Pancreas (tissue), 10 donors: ENCODE measurements around the gene H2AZ1. TPM values are rescaled to one million over a fixed set of nuclear protein-coding genes. Genes with fewer than 3 reads are reported as not detected.

ENCODE experiments used
- ATAC-seq, 4 donors: fragments of 200-7000 bp; cut with Tn5 transposase; one replicate each; pipeline versions ENCODE4 v1.8.0 to v1.9.1; 2020; ENCODE audit warnings: mild to moderate bottlenecking in 4 of 4, moderate library complexity in 4 of 4
- DNase-seq, 6 donors: peaks; one replicate each; pipeline ENCODE4 v3.0.0-alpha.2; 2020
- FAIRE-seq: peaks from 2 replicates; lab custom pipeline; 2012; peaks lifted over from hg19 to GRCh38; lab: Jason Lieb, UNC
- H3K27ac ChIP-seq, 4 donors: fragments of 200-600 bp; sonication (generic); 1 replicate in 3 of 4; 2 replicates in 1 of 4; pipeline versions ENCODE4 v1.5.0 to v1.8.0; 2020
- H3K27me3 ChIP-seq, 4 donors: fragments of 200-600 bp; one replicate each; pipeline ENCODE4 v1.8.0; 2021
- H3K36me3 ChIP-seq, 3 donors: fragments of 200-600 bp; sonication (generic) in 1 of 3; one replicate each; pipeline versions ENCODE4 v1.5.0 to v1.8.0; 2020 to 2021
- H3K4me1 ChIP-seq, 3 donors: fragments of 200-600 bp; one replicate each; pipeline ENCODE4 v1.8.0; 2021
- H3K4me3 ChIP-seq, 4 donors: fragments of 200-600 bp; sonication (generic) in 2 of 4; one replicate each; pipeline versions ENCODE4 v1.5.0 to v1.8.0; 2020 to 2021
- H3K9me3 ChIP-seq, 4 donors: fragments of 200-600 bp; one replicate each; pipeline ENCODE4 v1.8.0; 2021
- WGBS, 2 donors: extraction: QIAGEN DNeasy Blood & Tissue Kit; methylation state at CpG; one replicate each; pipeline ENCODE4 v1.1.7; 2013; 5-methylcytosine and 5-hydroxymethylcytosine counted together
- intact Hi-C, 3 donors: fragments of 100-400 bp; cut with DNase I; formaldehyde crosslinking; loops; one replicate each; pipeline versions ENCODE4 v1.11.1 to v1.14.2; 2022
- polyA plus RNA-seq, 2 donors: library from polyadenylated mRNA; stranded (reverse); fragments of 200-250 nt; gene quantifications; one replicate each; pipeline ENCODE4 v1.2.3, GENCODE V29; 2013
- total RNA-seq, 6 donors: library from RNA; stranded (reverse); fragmentation: NEBNext Ultra II Directional in 4 of 6; extraction: Animal tissue kit (Norgen Biotek cat#: 25700) in 4 of 6; gene quantifications; one replicate each; pipeline versions ENCODE4 v1.2.1 to v1.2.4, GENCODE V29; 2021 to 2023
- TF ChIP-seq, protein P1 (sequence below), 4 donors: fragments of 200-600 bp; sonication (generic) in 3 of 4; IDR thresholded peaks; one replicate each; pipeline versions ENCODE4 v1.5.0 to v1.8.0; 2021; ENCODE audit warnings: antibody characterized with exemption in 4 of 4
- donor health status: healthy with polysubstance abuse.
- donor health status: DM: no; HTN: no; CAD: no; lungs with moderate emphysema.
- donor health status: DM: no; HTN: no; CAD: no.
- donor health status: control.
- donor health status: control.
- donor health status: Bipolar disorder and iron deficiency.
- donor health status: DM: yes; HTN: yes; CAD: no.
- donor health status: DM: no; HTN: no; CAD: no.
- donor health status: DM: no; HTN: no; CAD: no.
- donor health status: DM: yes; HTN: yes; CAD: no.

H2AZ1 gene
- total and polyA plus RNA-seq, 8 donors, result 25.1 to 91.5 (median 43.7) TPM

GRCh38 chr4:99915449-99915848 lies 34.6 kb downstream of the H2AZ1 start:
- no peak for FAIRE-seq
- TF ChIP-seq, protein P1, sequence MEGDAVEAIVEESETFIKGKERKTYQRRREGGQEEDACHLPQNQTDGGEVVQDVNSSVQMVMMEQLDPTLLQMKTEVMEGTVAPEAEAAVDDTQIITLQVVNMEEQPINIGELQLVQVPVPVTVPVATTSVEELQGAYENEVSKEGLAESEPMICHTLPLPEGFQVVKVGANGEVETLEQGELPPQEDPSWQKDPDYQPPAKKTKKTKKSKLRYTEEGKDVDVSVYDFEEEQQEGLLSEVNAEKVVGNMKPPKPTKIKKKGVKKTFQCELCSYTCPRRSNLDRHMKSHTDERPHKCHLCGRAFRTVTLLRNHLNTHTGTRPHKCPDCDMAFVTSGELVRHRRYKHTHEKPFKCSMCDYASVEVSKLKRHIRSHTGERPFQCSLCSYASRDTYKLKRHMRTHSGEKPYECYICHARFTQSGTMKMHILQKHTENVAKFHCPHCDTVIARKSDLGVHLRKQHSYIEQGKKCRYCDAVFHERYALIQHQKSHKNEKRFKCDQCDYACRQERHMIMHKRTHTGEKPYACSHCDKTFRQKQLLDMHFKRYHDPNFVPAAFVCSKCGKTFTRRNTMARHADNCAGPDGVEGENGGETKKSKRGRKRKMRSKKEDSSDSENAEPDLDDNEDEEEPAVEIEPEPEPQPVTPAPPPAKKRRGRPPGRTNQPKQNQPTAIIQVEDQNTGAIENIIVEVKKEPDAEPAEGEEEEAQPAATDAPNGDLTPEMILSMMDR (IDR thresholded peaks at IDR 0.05), result no peak
- Histone ChIP-seq H3K9me3 (no peaks in the 10 kb centered on the region), H3K4me1 (no peaks in the 10 kb centered on the region), H3K27ac (no peak overlapping the region), H3K36me3 (no peaks in the 10 kb centered on the region), H3K4me3 (no peak overlapping the region), H3K27me3 (no peaks in the 10 kb centered on the region)
- 86 to 94% methylated on average over 2 of the region's 2 CpGs for WGBS, 2 donors
- no peak for DNase-seq
- ATAC-seq, result no peak
- intact Hi-C loops, result no loop called here

Other genes starting within 250 kb of the H2AZ1 start
- gene DAPP1, start 133.4 kb downstream of the H2AZ1 start, total RNA-seq, result 1 to 10 TPM in 2 of 6 donors, under 1 TPM in 4; 0.16 to 2.7 (median 0.54) TPM
- gene DAPP1, start 133.4 kb downstream of the H2AZ1 start, polyA plus RNA-seq, result under 1 TPM; 0.09 to 0.19 TPM
- gene LAMTOR3, start 55.8 kb downstream of the H2AZ1 start, total RNA-seq, result 10 to 100 TPM in 5 of 6 donors, 1 to 10 TPM in 1; 8.4 to 25.6 (median 15.2) TPM
- gene LAMTOR3, start 55.8 kb downstream of the H2AZ1 start, polyA plus RNA-seq, result 10 to 100 TPM; 26.5 to 38.7 TPM
- gene DNAJB14, start 3.7 kb downstream of the H2AZ1 start, total RNA-seq, result 10 to 100 TPM; 10.1 to 23.7 (median 15.1) TPM
- gene DNAJB14, start 3.7 kb downstream of the H2AZ1 start, polyA plus RNA-seq, result 1 to 10 TPM; 3.6 to 8.3 TPM
- under 1 TPM; 0.08 to 0.43 (median 0.23) TPM for gene DDIT4L, start 240.2 kb upstream of the H2AZ1 start, total RNA-seq
- under 1 TPM in 1 of 2 donors, not detected in 1; 0.14 TPM for gene DDIT4L, start 240.2 kb upstream of the H2AZ1 start, polyA plus RNA-seq